ENCODE measurements around the gene GDPD4.

GDPD4 gene

DNA sequence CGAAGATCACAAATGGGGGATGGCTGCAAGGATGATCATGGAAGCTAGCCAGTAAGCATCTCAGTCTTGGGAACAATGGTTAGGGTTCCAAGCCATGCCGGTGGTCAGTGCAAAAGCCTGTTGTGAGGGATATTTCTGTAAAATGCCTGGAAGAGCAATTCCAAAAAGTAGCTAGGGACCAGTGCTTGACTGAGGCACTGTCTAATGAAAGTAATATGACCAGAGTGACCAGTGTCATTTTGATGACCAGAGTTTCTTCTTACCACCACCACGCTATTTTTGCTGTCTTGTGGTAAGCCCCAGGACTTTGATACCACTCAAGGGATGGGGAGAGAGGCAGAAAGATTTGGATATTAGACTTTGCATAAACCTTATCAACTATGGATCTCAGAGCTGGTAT lies 18.4 kb downstream of the GDPD4 start:
- Histone ChIP-seq H3K9ac (ENCODE audit: low read depth, low read length, poor library complexity, severe bottlenecking) (no peak overlapping the region), H3K36me3 (ENCODE audit: insufficient read depth, low read length) (no peaks in the 10 kb centered on the region), H3K79me2 (ENCODE audit: insufficient read depth, low read length) (no peaks in the 10 kb centered on the region), H3K9me3 (ENCODE audit: insufficient read depth, low read depth, low read length) (no peaks in the 10 kb centered on the region), H3K4me3 (ENCODE audit: low read length, poor library complexity, severe bottlenecking) (no peak overlapping the region), H3K9me2 (replicated peaks; ENCODE audit: low read depth, low read length) (no peaks in the 10 kb centered on the region), H3K4me2 (ENCODE audit: low read depth, low read length, poor library complexity, severe bottlenecking) (no peak overlapping the region), H3F3A (ENCODE audit: low read depth) (no peaks in the 10 kb centered on the region), H4K20me1 (ENCODE audit: insufficient read depth, low read length, poor library complexity, severe bottlenecking) (no peaks in the 10 kb centered on the region), H2AFZ (ENCODE audit: low read length) (no peak overlapping the region), H3K4me1 (ENCODE audit: insufficient read depth, low read length, poor library complexity, severe bottlenecking) (no peaks in the 10 kb centered on the region), H3K27me3 (ENCODE audit: insufficient read depth, low read length, poor library complexity, severe bottlenecking) (no peaks in the 10 kb centered on the region)
- TF ChIP-seq, protein P1, sequence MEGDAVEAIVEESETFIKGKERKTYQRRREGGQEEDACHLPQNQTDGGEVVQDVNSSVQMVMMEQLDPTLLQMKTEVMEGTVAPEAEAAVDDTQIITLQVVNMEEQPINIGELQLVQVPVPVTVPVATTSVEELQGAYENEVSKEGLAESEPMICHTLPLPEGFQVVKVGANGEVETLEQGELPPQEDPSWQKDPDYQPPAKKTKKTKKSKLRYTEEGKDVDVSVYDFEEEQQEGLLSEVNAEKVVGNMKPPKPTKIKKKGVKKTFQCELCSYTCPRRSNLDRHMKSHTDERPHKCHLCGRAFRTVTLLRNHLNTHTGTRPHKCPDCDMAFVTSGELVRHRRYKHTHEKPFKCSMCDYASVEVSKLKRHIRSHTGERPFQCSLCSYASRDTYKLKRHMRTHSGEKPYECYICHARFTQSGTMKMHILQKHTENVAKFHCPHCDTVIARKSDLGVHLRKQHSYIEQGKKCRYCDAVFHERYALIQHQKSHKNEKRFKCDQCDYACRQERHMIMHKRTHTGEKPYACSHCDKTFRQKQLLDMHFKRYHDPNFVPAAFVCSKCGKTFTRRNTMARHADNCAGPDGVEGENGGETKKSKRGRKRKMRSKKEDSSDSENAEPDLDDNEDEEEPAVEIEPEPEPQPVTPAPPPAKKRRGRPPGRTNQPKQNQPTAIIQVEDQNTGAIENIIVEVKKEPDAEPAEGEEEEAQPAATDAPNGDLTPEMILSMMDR (conservative IDR thresholded peaks at IDR 0.05; ENCODE audit: low read length): no peak
- no peak for TF ChIP-seq EZH2phosphoT487 (IDR thresholded peaks at IDR 0.05; ENCODE audit: borderline replicate concordance)

DNA sequence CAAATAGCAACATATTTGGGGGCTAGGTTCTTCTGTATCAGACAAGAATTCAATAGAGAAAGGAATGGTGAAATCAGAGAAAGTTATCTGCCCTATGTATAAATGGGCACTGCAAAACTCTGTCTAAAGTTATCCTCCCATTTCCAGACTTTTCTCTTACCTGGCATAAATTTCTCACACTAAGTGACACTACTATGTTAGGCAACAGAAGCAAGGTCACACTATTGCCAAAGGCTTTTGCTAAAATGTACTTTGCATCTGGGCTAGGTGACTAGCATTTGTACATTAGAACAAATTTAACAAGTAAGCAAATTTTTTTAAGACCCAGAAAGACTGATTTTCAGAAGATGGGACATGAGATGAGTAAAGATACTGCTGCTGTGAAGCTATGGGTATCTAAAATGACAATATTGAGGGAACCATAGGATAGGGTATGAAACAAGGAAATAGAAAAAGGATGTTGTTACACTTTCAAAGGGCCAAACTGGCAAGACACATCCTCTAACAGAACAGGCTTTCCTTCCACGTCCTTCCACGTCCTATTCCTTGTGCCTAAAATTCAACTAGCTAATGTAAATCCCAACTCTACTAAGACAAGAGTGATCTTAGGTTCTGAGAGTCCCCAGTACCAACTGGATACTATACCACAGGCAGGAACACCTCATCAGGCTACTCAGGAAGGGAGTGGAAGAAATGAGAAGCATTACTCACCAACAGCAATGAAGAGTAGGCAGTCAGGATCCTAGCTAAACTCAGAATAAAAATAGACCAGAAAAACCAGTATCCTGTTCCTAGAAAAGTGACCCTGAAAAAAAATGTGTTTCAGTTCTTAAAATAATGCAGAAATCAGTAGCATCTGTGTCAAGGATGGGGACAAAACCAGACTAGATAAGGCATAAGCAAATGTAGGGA lies 22.6 kb downstream of the GDPD4 start:
- no peak overlapping the region for H2AFZ ChIP-seq (ENCODE audit: low read length)
- no peaks in the 10 kb centered on the region for H3K27me3 ChIP-seq (ENCODE audit: insufficient read depth, low read length, poor library complexity, severe bottlenecking)
- no peaks in the 10 kb centered on the region for H4K20me1 ChIP-seq (ENCODE audit: insufficient read depth, low read length, poor library complexity, severe bottlenecking)
- H3K9ac ChIP-seq (ENCODE audit: low read depth, low read length, poor library complexity, severe bottlenecking): no peak overlapping the region
- no peak for TF ChIP-seq EZH2phosphoT487 (IDR thresholded peaks at IDR 0.05; ENCODE audit: borderline replicate concordance)
- TF ChIP-seq, protein P1 (conservative IDR thresholded peaks at IDR 0.05; ENCODE audit: low read length): no peak
- no peak overlapping the region for H3K4me2 ChIP-seq (ENCODE audit: low read depth, low read length, poor library complexity, severe bottlenecking)
- H3K79me2 ChIP-seq (ENCODE audit: insufficient read depth, low read length): no peaks in the 10 kb centered on the region
- no peaks in the 10 kb centered on the region for H3K9me3 ChIP-seq (ENCODE audit: insufficient read depth, low read depth, low read length)
- no peaks in the 10 kb centered on the region for H3F3A ChIP-seq (ENCODE audit: low read depth)
- no peak overlapping the region for H3K4me3 ChIP-seq (ENCODE audit: low read length, poor library complexity, severe bottlenecking)
- H3K9me2 ChIP-seq (replicated peaks; ENCODE audit: low read depth, low read length): no peaks in the 10 kb centered on the region
- H3K4me1 ChIP-seq (ENCODE audit: insufficient read depth, low read length, poor library complexity, severe bottlenecking): no peaks in the 10 kb centered on the region
- H3K36me3 ChIP-seq (ENCODE audit: insufficient read depth, low read length): no peaks in the 10 kb centered on the region

DNA sequence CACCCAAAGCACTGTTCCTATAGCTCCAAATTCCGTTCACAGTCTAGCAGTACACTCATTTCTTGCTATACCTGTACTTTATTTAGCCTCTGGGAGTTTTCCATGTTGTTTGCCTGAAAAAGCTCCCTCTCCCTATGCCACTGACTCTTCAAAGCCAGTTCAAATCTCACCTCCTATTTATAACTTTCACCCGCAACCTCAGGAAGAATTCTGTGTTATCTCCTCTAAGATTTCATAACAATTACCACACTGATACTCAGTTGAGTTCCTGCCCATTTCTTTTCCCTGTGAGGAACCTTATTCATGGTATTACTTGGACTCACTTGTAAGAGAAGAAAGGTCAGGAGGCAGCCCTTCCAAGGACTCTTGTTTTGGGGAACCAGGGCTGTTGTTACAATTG lies 25.2 kb downstream of the GDPD4 start:
- H3K79me2 ChIP-seq (ENCODE audit: insufficient read depth, low read length): no peaks in the 10 kb centered on the region
- no peaks in the 10 kb centered on the region for H3K9me2 ChIP-seq (replicated peaks; ENCODE audit: low read depth, low read length)
- no peaks in the 10 kb centered on the region for H3K9me3 ChIP-seq (ENCODE audit: insufficient read depth, low read depth, low read length)
- H3K36me3 ChIP-seq (ENCODE audit: insufficient read depth, low read length): no peaks in the 10 kb centered on the region
- no peaks in the 10 kb centered on the region for H3F3A ChIP-seq (ENCODE audit: low read depth)
- no peak overlapping the region for H2AFZ ChIP-seq (ENCODE audit: low read length)
- H3K9ac ChIP-seq (ENCODE audit: low read depth, low read length, poor library complexity, severe bottlenecking): no peak overlapping the region
- no peaks in the 10 kb centered on the region for H4K20me1 ChIP-seq (ENCODE audit: insufficient read depth, low read length, poor library complexity, severe bottlenecking)
- H3K27me3 ChIP-seq (ENCODE audit: insufficient read depth, low read length, poor library complexity, severe bottlenecking): no peaks in the 10 kb centered on the region
- no peaks in the 10 kb centered on the region for H3K4me1 ChIP-seq (ENCODE audit: insufficient read depth, low read length, poor library complexity, severe bottlenecking)
- TF ChIP-seq, protein P1 (conservative IDR thresholded peaks at IDR 0.05; ENCODE audit: low read length): no peak
- TF ChIP-seq EZH2phosphoT487 (IDR thresholded peaks at IDR 0.05; ENCODE audit: borderline replicate concordance): no peak
- H3K4me3 ChIP-seq (ENCODE audit: low read length, poor library complexity, severe bottlenecking): no peak overlapping the region
- no peak overlapping the region for H3K4me2 ChIP-seq (ENCODE audit: low read depth, low read length, poor library complexity, severe bottlenecking)
